ENCODE measurements around the gene FHDC1.

Gene FHDC1

GRCh38 chr4:152956650-152957436, 20.7 kb downstream of the FHDC1 start:
- Histone ChIP-seq H3K9ac (ENCODE audit: low read depth, low read length) (no peak overlapping the region), H3K36me3 (ENCODE audit: insufficient read depth, low read length) (peaks cover 6% of the 10 kb centered on the region), H3K4me1 (ENCODE audit: insufficient read depth, low read length) (peaks cover 12% of the 10 kb centered on the region; the same call in 1 of the 2 replicates), H3K9me3 (ENCODE audit: control insufficient read depth, insufficient read depth, low read length) (no peaks in the 10 kb centered on the region)

- Histone ChIP-seq H3K4me1 (ENCODE audit: insufficient read depth, low read length) (peaks cover 9% of the 10 kb centered on the region; the same call in 1 of the 2 replicates), H3K9me3 (ENCODE audit: control insufficient read depth, insufficient read depth, low read length) (no peaks in the 10 kb centered on the region), H3K36me3 (ENCODE audit: insufficient read depth, low read length) (peaks cover 6% of the 10 kb centered on the region), H3K9ac (ENCODE audit: low read depth, low read length) (no peak overlapping the region)
Measured at GRCh38 chr4:152957437-152958171, 21.5 kb downstream of the FHDC1 start.

GRCh38 chr4:152959080-152959479, 23.0 kb downstream of the FHDC1 start:
- Histone ChIP-seq H3K4me1 (ENCODE audit: insufficient read depth, low read length) (peaks cover 9% of the 10 kb centered on the region; the same call in 1 of the 2 replicates), H3K36me3 (ENCODE audit: insufficient read depth, low read length) (peaks cover 2% of the 10 kb centered on the region), H3K9ac (ENCODE audit: low read depth, low read length) (no peak overlapping the region), H3K9me3 (ENCODE audit: control insufficient read depth, insufficient read depth, low read length) (no peaks in the 10 kb centered on the region)

GRCh38 chr4:152960082-152960481, 24.0 kb downstream of the FHDC1 start:
- peaks cover 2% of the 10 kb centered on the region for H3K36me3 ChIP-seq (ENCODE audit: insufficient read depth, low read length)
- H3K9me3 ChIP-seq (ENCODE audit: control insufficient read depth, insufficient read depth, low read length): no peaks in the 10 kb centered on the region
- H3K4me1 ChIP-seq (ENCODE audit: insufficient read depth, low read length): peaks cover 9% of the 10 kb centered on the region; the same call in 1 of the 2 replicates
- H3K9ac ChIP-seq (ENCODE audit: low read depth, low read length): no peak overlapping the region

GRCh38 chr4:152961014-152961772, 25.1 kb downstream of the FHDC1 start:
- H3K9me3 ChIP-seq (ENCODE audit: control insufficient read depth, insufficient read depth, low read length): no peaks in the 10 kb centered on the region
- H3K36me3 ChIP-seq (ENCODE audit: insufficient read depth, low read length): peaks cover 6% of the 10 kb centered on the region
- H3K9ac ChIP-seq (ENCODE audit: low read depth, low read length): no peak overlapping the region
- peaks cover 9% of the 10 kb centered on the region; the same call in 1 of the 2 replicates for H3K4me1 ChIP-seq (ENCODE audit: insufficient read depth, low read length)

GRCh38 chr4:152961773-152962115, 25.6 kb downstream of the FHDC1 start:
- H3K9ac ChIP-seq (ENCODE audit: low read depth, low read length): no peak overlapping the region
- H3K9me3 ChIP-seq (ENCODE audit: control insufficient read depth, insufficient read depth, low read length): no peaks in the 10 kb centered on the region
- H3K4me1 ChIP-seq (ENCODE audit: insufficient read depth, low read length): peaks cover 9% of the 10 kb centered on the region; the same call in 1 of the 2 replicates
- H3K36me3 ChIP-seq (ENCODE audit: insufficient read depth, low read length): peaks cover 6% of the 10 kb centered on the region

GRCh38 chr4:152962150-152962549, 26.0 kb downstream of the FHDC1 start:
- peaks cover 5% of the 10 kb centered on the region; the same call in 1 of the 2 replicates for H3K4me1 ChIP-seq (ENCODE audit: insufficient read depth, low read length)
- H3K36me3 ChIP-seq (ENCODE audit: insufficient read depth, low read length): peaks cover 6% of the 10 kb centered on the region
- no peaks in the 10 kb centered on the region for H3K9me3 ChIP-seq (ENCODE audit: control insufficient read depth, insufficient read depth, low read length)
- no peak overlapping the region for H3K9ac ChIP-seq (ENCODE audit: low read depth, low read length)

GRCh38 chr4:152964335-152964734, 28.2 kb downstream of the FHDC1 start:
- no peaks in the 10 kb centered on the region for H3K4me1 ChIP-seq (ENCODE audit: insufficient read depth, low read length)
- H3K9me3 ChIP-seq (ENCODE audit: control insufficient read depth, insufficient read depth, low read length): no peaks in the 10 kb centered on the region
- no peak overlapping the region for H3K9ac ChIP-seq (ENCODE audit: low read depth, low read length)
- peaks cover 14% of the 10 kb centered on the region for H3K36me3 ChIP-seq (ENCODE audit: insufficient read depth, low read length)

- peaks cover 20% of the 10 kb centered on the region for H3K36me3 ChIP-seq (ENCODE audit: insufficient read depth, low read length)
- no peak overlapping the region for H3K9ac ChIP-seq (ENCODE audit: low read depth, low read length)
- no peaks in the 10 kb centered on the region for H3K9me3 ChIP-seq (ENCODE audit: control insufficient read depth, insufficient read depth, low read length)
- no peaks in the 10 kb centered on the region for H3K4me1 ChIP-seq (ENCODE audit: insufficient read depth, low read length)
Measured at GRCh38 chr4:152965611-152966010, 29.5 kb downstream of the FHDC1 start.

GRCh38 chr4:152967907-152968306, 31.8 kb downstream of the FHDC1 start:
- H3K9me3 ChIP-seq (ENCODE audit: control insufficient read depth, insufficient read depth, low read length): no peaks in the 10 kb centered on the region
- H3K9ac ChIP-seq (ENCODE audit: low read depth, low read length): no peak overlapping the region
- peaks cover 27% of the 10 kb centered on the region for H3K36me3 ChIP-seq (ENCODE audit: insufficient read depth, low read length)
- no peaks in the 10 kb centered on the region; the same call in 1 of the 2 replicates for H3K4me1 ChIP-seq (ENCODE audit: insufficient read depth, low read length)

GRCh38 chr4:152968806-152969394, 32.8 kb downstream of the FHDC1 start:
- H3K9ac ChIP-seq (ENCODE audit: low read depth, low read length): no peak overlapping the region
- H3K4me1 ChIP-seq (ENCODE audit: insufficient read depth, low read length): no peaks in the 10 kb centered on the region; the same call in 1 of the 2 replicates
- H3K9me3 ChIP-seq (ENCODE audit: control insufficient read depth, insufficient read depth, low read length): no peaks in the 10 kb centered on the region
- peaks cover 27% of the 10 kb centered on the region for H3K36me3 ChIP-seq (ENCODE audit: insufficient read depth, low read length)

GRCh38 chr4:152970102-152970820, 34.1 kb downstream of the FHDC1 start:
- no peak overlapping the region for H3K9ac ChIP-seq (ENCODE audit: low read depth, low read length)
- no peaks in the 10 kb centered on the region for H3K9me3 ChIP-seq (ENCODE audit: control insufficient read depth, insufficient read depth, low read length)
- H3K4me1 ChIP-seq (ENCODE audit: insufficient read depth, low read length): no peaks in the 10 kb centered on the region; the same call in 1 of the 2 replicates
- H3K36me3 ChIP-seq (ENCODE audit: insufficient read depth, low read length): peaks cover 27% of the 10 kb centered on the region

- Histone ChIP-seq H3K9me3 (ENCODE audit: control insufficient read depth, insufficient read depth, low read length) (no peaks in the 10 kb centered on the region), H3K36me3 (ENCODE audit: insufficient read depth, low read length) (peaks cover 23% of the 10 kb centered on the region), H3K9ac (ENCODE audit: low read depth, low read length) (no peak overlapping the region), H3K4me1 (ENCODE audit: insufficient read depth, low read length) (no peaks in the 10 kb centered on the region; the same call in 1 of the 2 replicates)
Measured at GRCh38 chr4:152971053-152971452, 34.9 kb downstream of the FHDC1 start.

Measured in ES-I3 (cell line).